ENCODE data around the gene TRIM63. TPM values are rescaled to one million over a fixed set of nuclear protein-coding genes. Genes with fewer than 3 reads are reported as not detected.

Gene TRIM63
- total and polyA plus RNA-seq, 2 of the 8 experiments (the other 6 are each of a cell fraction or from before 2014, with no cell fraction given): not detected

GRCh38 chr1:26055041-26055440 is 12.4 kb downstream of the TRIM63 start:
- ChIA-PET POLR2A (ENCODE audit: partially characterized antibody) (interaction anchor here (1.4 to 2.1 kb wide), 2 partner anchors 10 to 12 kb away, joined by 3 to 11 read pairs; partner anchors contain the start of genes SLC30A2 and TRIM63), CTCF (ENCODE audit: partially characterized antibody) (interaction anchor here (1.1 to 4.0 kb wide), 10 partner anchors 10 to 179 kb away, joined by 3 to 32 read pairs (median 4); partner anchors contain the start of genes CEP85, PAFAH2 and TRIM63)
- DNase-seq (ENCODE audit: low read depth in 1 of 2, low spot score in 2 of 2) (no peak), FAIRE-seq (no peak)
- H3K4ac ChIP-seq (replicated peaks; ENCODE audit: insufficient read length, low read depth, low read length): no peak overlapping the region
- H3K27me3 ChIP-seq (replicated peaks in 1 of 4; ENCODE audit: control insufficient read depth in 3 of 4, extremely low read depth in 1 of 4, insufficient read depth in 3 of 4, low read length in 3 of 4): peaks cover 0 to 2% (median 0%) of the 10 kb centered on the region in 4 experiments; a peak in 2 of 7 replicates
- H3K14ac ChIP-seq (ENCODE audit: insufficient read length): no peak overlapping the region
- H3K18ac ChIP-seq (ENCODE audit: extremely low read depth, low read length): no peak overlapping the region
- no peak overlapping the region for H2BK20ac ChIP-seq (ENCODE audit: low read length)
- H3K23ac ChIP-seq (ENCODE audit: insufficient read length): no peak overlapping the region
- H2AK5ac ChIP-seq (ENCODE audit: low read depth, low read length): no peak overlapping the region
- H3K79me2 ChIP-seq (ENCODE audit: control insufficient read depth in 1 of 2, insufficient read depth in 2 of 2, low read length in 2 of 2): no peaks in the 10 kb centered on the region
- H3K9me3 ChIP-seq (ENCODE audit: insufficient read depth in 2 of 2, low read depth in 1 of 2, low read length in 1 of 2): no peaks in the 10 kb centered on the region
- no peak overlapping the region for H2BK15ac ChIP-seq (ENCODE audit: low read length)
- H3K36me3 ChIP-seq (ENCODE audit: control insufficient read depth in 2 of 4, insufficient read depth in 4 of 4, low read length in 3 of 4): no peaks in the 10 kb centered on the region
- WGBS, 2 experiments (ENCODE audit: extremely low coverage in 1 of 2, insufficient coverage in 1 of 2, insufficient read length in 1 of 2, insufficient replicate concordance in 2 of 2, low coverage in 1 of 2, low lambda C conversion rate in 2 of 2, missing lambda C conversion rate in 1 of 2): 81% methylated on average over 2 of the region's 2 CpGs; no CpG with 5 or more reads in 1 of the 2 experiments
- H4K20me1 ChIP-seq (replicated peaks in 1 of 2; ENCODE audit: control insufficient read depth in 1 of 2, insufficient read depth in 2 of 2, low read length in 2 of 2): no peaks in the 10 kb centered on the region
- no peak overlapping the region for H3K9ac ChIP-seq (replicated peaks in 1 of 4; ENCODE audit: extremely low read depth in 1 of 4, low read depth in 3 of 4, low read length in 3 of 4)
- H2AFZ ChIP-seq (ENCODE audit: low read length): no peak overlapping the region
- TF ChIP-seq ZNF274 (IDR thresholded peaks at IDR 0.05; ENCODE audit: borderline replicate concordance, extremely low read depth, low read length) (no peak), MAX (IDR thresholded peaks at IDR 0.05) (no peak), KDM5A (IDR thresholded peaks at IDR 0.05; ENCODE audit: low read length) (no peak), MAFK (IDR thresholded peaks at IDR 0.05; ENCODE audit: low read depth, low read length) (no peak)
- no peaks in the 10 kb centered on the region for H3K79me1 ChIP-seq (ENCODE audit: low read depth, low read length)
- H4K5ac ChIP-seq (ENCODE audit: insufficient read length, low read depth, low read length): no peak overlapping the region
- H3K4me1 ChIP-seq (replicated peaks in 1 of 4; ENCODE audit: control insufficient read depth in 3 of 4, insufficient read depth in 4 of 4, low read length in 3 of 4): 0 out of 7 replicates have a peak, but pooled peaks cover 0 to 2% (median 0%) of the 10 kb centered on the region in 4 experiments
- H2BK5ac ChIP-seq (ENCODE audit: low read depth, low read length): no peak overlapping the region
- H2BK120ac ChIP-seq (replicated peaks; ENCODE audit: low read depth, low read length): no peak overlapping the region
- H3K56ac ChIP-seq (replicated peaks; ENCODE audit: insufficient read length, low read depth, low read length): no peak overlapping the region
- H4K91ac ChIP-seq (replicated peaks; ENCODE audit: insufficient read length, low read length): no peak overlapping the region
- H3K23me2 ChIP-seq (ENCODE audit: low read depth, low read length): no peaks in the 10 kb centered on the region
- H3K27ac ChIP-seq (ENCODE audit: low read depth, low read length): no peak overlapping the region
- H2BK12ac ChIP-seq (ENCODE audit: low read depth, low read length): no peak overlapping the region
- H3K4me2 ChIP-seq (ENCODE audit: insufficient read depth in 1 of 2, low read depth in 2 of 2, low read length in 2 of 2): no peak overlapping the region
- no peak overlapping the region for H3K4me3 ChIP-seq (ENCODE audit: extremely low read depth in 1 of 4, insufficient read depth in 2 of 4, low read depth in 3 of 4, low read length in 4 of 4)
- no peak overlapping the region for H4K8ac ChIP-seq (ENCODE audit: extremely low read depth, insufficient read depth, low read length)

Data from H1 (cell line).